Loucy (cell line): ENCODE measurements around the gene CTU2.
"Not testable (repeated sequence)": the region's sequence is repeated elsewhere in the genome, so short reads cannot be mapped to it uniquely, and the experiment has no call there.

Experiments
- H2AFZ ChIP-seq: fragments of 200-600 bp; sonication (generic); 2 replicates; pipeline ENCODE4 v1.6.0; 2016; ENCODE audit warnings: antibody characterized with exemption, mild to moderate bottlenecking, low read length, moderate library complexity
- H3F3A ChIP-seq: fragments of 200-600 bp; 2 replicates; pipeline ENCODE4 v1.6.0; 2016; ENCODE audit warnings: antibody characterized with exemption, low read depth, mild to moderate bottlenecking
- H3K27me3 ChIP-seq: fragments of 200-600 bp; sonication (generic); 2 replicates; pipeline ENCODE4 v1.6.1; 2014; ENCODE audit warnings: low read length, mild to moderate bottlenecking; ENCODE audit not compliant: insufficient read depth, poor library complexity, severe bottlenecking
- H3K36me3 ChIP-seq: fragments of 200-600 bp; sonication (generic); 2 replicates; pipeline ENCODE4 v1.6.1; 2016; ENCODE audit warnings: low read length; ENCODE audit not compliant: insufficient read depth
- H3K4me1 ChIP-seq: fragments of 200-600 bp; sonication (generic); 2 replicates; pipeline ENCODE4 v1.5.1; 2014; ENCODE audit warnings: low read length, mild to moderate bottlenecking; ENCODE audit not compliant: insufficient read depth, poor library complexity, severe bottlenecking
- H3K4me2 ChIP-seq: fragments of 200-600 bp; sonication (generic); 2 replicates; pipeline ENCODE4 v1.6.0; 2014; ENCODE audit warnings: antibody characterized with exemption, low read length, low read depth, mild to moderate bottlenecking; ENCODE audit not compliant: poor library complexity, severe bottlenecking
- H3K4me3 ChIP-seq: fragments of 200-600 bp; sonication (generic); 2 replicates; pipeline ENCODE4 v1.5.1; 2014; ENCODE audit warnings: low read length, mild to moderate bottlenecking, mixed read lengths; ENCODE audit not compliant: poor library complexity, severe bottlenecking
- H3K79me2 ChIP-seq: fragments of 200-600 bp; sonication (generic); 2 replicates; pipeline ENCODE4 v1.6.1; 2014; ENCODE audit warnings: low read length; ENCODE audit not compliant: insufficient read depth
- H3K9ac ChIP-seq: fragments of 200-600 bp; sonication (generic); 2 replicates; pipeline ENCODE4 v1.6.0; 2014; ENCODE audit warnings: mild to moderate bottlenecking, low read depth, low read length, moderate library complexity; ENCODE audit not compliant: poor library complexity, severe bottlenecking
- H3K9me2 ChIP-seq: fragments of 200-600 bp; sonication (generic); replicated peaks from 2 replicates; pipeline ENCODE4 v1.6.1; 2016; ENCODE audit warnings: low read depth, low read length, mixed read lengths
- H3K9me3 ChIP-seq: fragments of 200-600 bp; sonication (generic); 2 replicates; pipeline ENCODE4 v1.6.1; 2014; ENCODE audit warnings: mild to moderate bottlenecking, antibody characterized with exemption, low read length, low read depth; ENCODE audit not compliant: insufficient read depth
- H4K20me1 ChIP-seq: fragments of 200-600 bp; sonication (generic); 2 replicates; pipeline ENCODE4 v1.6.0; 2014; ENCODE audit warnings: antibody characterized with exemption, low read length, mild to moderate bottlenecking; ENCODE audit not compliant: insufficient read depth, poor library complexity, severe bottlenecking
- CTCF ChIP-seq: fragments of 200-600 bp; sonication (generic); conservative IDR thresholded peaks from 2 replicates; pipeline ENCODE4 v1.5.1; 2014; ENCODE audit warnings: mild to moderate bottlenecking, antibody characterized with exemption, low read length
- EZH2phosphoT487 ChIP-seq: fragments of 200-600 bp; IDR thresholded peaks from 2 replicates; pipeline ENCODE4 v1.6.1; 2018; ENCODE audit warnings: antibody characterized with exemption, mild to moderate bottlenecking, moderate library complexity, borderline replicate concordance

CTU2 gene

GRCh38 chr16:88667461-88667860 is 38.8 kb upstream of the CTU2 start:
- Histone ChIP-seq H3K4me3 (no peak overlapping the region), H3F3A (no peaks in the 10 kb centered on the region), H3K4me2 (no peak overlapping the region), H3K36me3 (no peaks in the 10 kb centered on the region), H3K4me1 (no peaks in the 10 kb centered on the region), H3K9ac (no peak overlapping the region), H3K27me3 (no peaks in the 10 kb centered on the region), H3K9me2 (no peaks in the 10 kb centered on the region), H2AFZ (no peak overlapping the region), H4K20me1 (no peaks in the 10 kb centered on the region), H3K79me2 (peaks cover 3% of the 10 kb centered on the region; the same call in 1 of the 2 replicates), H3K9me3 (no peaks in the 10 kb centered on the region)
- TF ChIP-seq EZH2phosphoT487: no peak
- no peak for TF ChIP-seq CTCF

GRCh38 chr16:88669493-88669892 is 36.8 kb upstream of the CTU2 start:
- H3K9ac ChIP-seq, H3K9me2 ChIP-seq, H3K9me3 ChIP-seq, H3K36me3 ChIP-seq, H4K20me1 ChIP-seq, H3K4me1 ChIP-seq, H3F3A ChIP-seq, H2AFZ ChIP-seq, H3K27me3 ChIP-seq, H3K79me2 ChIP-seq, H3K4me2 ChIP-seq, H3K4me3 ChIP-seq: not testable (repeated sequence)

- Histone ChIP-seq H2AFZ (no peak overlapping the region), H3F3A (no peaks in the 10 kb centered on the region), H3K4me3 (no peak overlapping the region), H3K9me3 (no peaks in the 10 kb centered on the region), H3K27me3 (no peaks in the 10 kb centered on the region), H4K20me1 (no peaks in the 10 kb centered on the region), H3K36me3 (no peaks in the 10 kb centered on the region), H3K9ac (no peak overlapping the region), H3K79me2 (no peaks in the 10 kb centered on the region), H3K4me1 (no peaks in the 10 kb centered on the region), H3K9me2 (no peaks in the 10 kb centered on the region), H3K4me2 (no peak overlapping the region)
- no peak for TF ChIP-seq EZH2phosphoT487
- TF ChIP-seq CTCF: no peak
Measured at GRCh38 chr16:88669980-88670379, 36.3 kb upstream of the CTU2 start.

- Histone ChIP-seq H3K4me3 (no peak overlapping the region), H3K79me2 (no peaks in the 10 kb centered on the region), H3K9me2 (no peaks in the 10 kb centered on the region), H3F3A (no peaks in the 10 kb centered on the region), H3K27me3 (no peaks in the 10 kb centered on the region), H3K9me3 (no peaks in the 10 kb centered on the region), H3K4me1 (no peaks in the 10 kb centered on the region), H4K20me1 (no peaks in the 10 kb centered on the region), H3K36me3 (no peaks in the 10 kb centered on the region), H3K4me2 (no peak overlapping the region), H3K9ac (no peak overlapping the region), H2AFZ (no peak overlapping the region)
- TF ChIP-seq CTCF (no peak), EZH2phosphoT487 (no peak)
Measured at GRCh38 chr16:88671806-88672205, 34.5 kb upstream of the CTU2 start.
